NCI-H2081 (cell line): ENCODE measurements around the gene IL13RA2.
A peak's percentile ranks its signal among the peaks of the same experiment; 100 is the strongest.

ENCODE experiments used
- DNase-seq, 2 experiments: peaks; one replicate each; lab custom pipeline; 2025; lab: John Stamatoyannopoulos, UW

IL13RA2 gene, protein sequence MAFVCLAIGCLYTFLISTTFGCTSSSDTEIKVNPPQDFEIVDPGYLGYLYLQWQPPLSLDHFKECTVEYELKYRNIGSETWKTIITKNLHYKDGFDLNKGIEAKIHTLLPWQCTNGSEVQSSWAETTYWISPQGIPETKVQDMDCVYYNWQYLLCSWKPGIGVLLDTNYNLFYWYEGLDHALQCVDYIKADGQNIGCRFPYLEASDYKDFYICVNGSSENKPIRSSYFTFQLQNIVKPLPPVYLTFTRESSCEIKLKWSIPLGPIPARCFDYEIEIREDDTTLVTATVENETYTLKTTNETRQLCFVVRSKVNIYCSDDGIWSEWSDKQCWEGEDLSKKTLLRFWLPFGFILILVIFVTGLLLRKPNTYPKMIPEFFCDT

DNA sequence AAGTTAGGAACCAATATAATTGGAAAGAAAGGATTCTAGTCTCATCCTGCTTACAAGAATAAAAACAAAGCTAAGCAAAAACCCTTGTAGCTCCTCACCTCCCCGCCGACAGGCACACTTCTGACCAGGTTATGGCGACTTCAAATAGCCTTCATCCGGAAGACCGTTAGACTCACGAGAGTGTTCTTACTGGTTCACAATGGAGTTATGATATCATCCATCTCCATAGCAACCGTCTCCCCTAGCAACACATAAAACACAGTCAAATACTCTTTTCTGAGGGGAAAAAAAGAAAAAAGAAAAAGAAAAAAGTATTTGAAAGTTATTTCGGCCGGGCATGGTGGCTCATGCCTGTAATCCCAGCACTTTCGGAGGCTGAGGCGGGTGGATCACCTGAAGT lies at the start of gene IL13RA2:
IL13RA2 (minus strand) TSS at position 162 of the 400 bp plus-strand sequence. CDS start 347 bp downstream, outside the sequence.
- no peak for DNase-seq

DNA sequence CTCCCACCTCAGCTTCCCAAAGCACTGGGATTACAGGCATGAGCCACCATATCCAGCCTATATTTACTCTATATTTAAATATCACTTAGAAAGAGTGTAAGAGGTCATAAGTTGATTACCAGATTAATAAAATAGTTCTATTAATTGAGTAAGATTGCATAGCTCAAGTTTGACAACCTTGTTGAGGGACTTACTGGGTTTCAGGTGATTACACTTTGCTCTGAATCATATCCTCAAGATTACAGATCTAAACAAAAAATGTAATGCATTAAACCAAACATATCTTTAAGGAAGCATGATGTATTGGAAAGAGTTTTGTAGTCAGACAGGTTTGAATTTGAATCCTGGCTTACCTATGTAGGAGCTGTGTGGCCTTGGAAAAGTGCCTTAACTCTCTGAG lies 47.9 kb upstream of the IL13RA2 start:
- no peak for DNase-seq

DNA sequence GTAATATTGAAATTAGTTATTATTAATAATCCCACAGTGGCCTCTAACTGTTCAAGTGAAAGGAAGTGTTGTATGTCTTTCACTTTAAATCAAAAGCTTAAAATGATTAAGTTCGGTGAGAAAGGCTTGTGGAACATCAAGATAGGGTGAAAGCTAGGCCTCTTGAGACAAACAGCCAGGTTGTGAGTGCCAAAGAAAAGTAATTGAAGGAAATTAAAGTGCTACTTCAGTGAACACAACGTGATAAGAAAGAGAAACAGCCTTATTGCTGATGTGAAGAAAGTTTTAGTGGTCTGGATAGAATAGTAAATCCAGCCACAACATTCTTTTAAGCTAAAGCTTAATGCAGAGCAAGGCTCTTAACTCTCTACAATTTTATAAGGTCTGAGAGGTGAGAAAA lies 42.6 kb upstream of the IL13RA2 start:
- DNase-seq = no peak

DNA sequence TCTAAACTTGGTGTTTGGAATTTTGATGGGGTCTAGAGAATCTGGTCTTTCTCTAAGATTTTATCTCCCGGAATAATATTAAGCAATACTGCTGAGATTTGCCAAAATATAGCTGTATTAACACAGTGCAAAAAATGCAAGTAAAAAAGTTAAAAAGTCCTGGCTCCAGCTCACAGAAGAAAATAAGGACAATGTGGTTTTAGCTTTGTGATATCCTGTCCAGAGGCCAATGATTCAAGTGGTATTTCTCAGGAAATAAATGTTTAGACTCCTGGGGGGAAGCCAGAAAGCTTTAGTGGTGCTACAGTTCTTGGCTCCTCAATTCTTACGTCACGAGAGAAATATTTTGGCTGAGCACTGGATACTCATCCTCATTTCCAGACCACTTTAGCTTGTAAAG lies 40.9 kb upstream of the IL13RA2 start:
- DNase-seq = no peak

DNA sequence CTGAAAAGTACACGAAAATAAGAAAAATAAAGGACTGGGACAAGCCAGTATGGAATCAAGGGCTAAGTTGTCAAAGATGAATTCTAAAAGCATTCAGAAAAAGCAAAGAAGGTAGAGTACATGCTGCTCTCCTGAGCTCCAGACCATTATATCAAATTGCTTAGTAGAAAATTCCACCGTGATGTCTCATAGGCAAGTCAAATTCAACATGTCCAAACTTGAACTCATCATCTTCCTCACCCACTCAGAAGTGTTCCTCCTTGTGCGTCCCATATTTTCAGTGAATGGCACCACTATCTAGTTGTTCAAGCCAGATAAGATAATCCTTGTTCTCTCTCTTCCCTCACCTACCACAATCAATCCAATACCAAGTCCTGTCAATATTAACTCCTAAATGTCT lies 37.5 kb upstream of the IL13RA2 start:
- no peak for DNase-seq

DNA sequence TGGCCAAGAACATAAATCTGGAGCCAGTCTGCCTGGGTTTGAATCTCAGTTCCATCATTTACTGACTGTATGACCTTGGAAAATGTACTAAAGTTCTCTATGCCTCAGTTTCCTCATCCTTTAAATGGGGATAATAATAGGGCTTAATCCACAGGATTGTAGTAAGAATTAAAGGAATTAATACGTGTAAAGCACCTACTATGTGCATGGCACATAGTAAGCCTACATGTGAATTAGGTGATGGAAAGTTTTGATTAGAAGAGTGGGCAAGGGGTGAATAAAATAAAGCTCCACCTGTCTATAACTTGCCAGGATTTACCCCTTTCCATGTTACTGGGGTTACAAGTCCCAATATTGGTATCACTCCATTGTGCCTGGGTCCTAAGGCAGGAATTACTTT lies 35.8 kb upstream of the IL13RA2 start:
- no peak for DNase-seq

DNA sequence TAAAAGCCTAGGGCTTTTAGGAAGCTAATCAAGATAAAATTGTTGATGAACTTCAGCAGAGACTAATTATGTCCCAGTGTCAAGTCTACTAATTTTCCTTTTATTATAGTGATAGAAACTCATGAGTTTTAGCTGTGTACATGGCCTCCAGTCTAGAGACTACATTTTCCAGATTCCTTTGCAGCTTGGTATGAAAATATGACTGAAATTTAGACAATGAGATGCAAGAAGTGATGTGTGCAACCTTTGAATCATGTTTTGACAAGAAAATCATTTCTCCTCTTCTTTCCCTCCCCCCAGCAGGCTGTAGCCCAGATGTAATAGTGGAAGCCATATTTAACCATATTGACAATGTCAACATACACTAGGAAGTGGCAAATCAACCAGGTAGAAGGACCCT lies 30.3 kb upstream of the IL13RA2 start:
- no peak for DNase-seq

DNA sequence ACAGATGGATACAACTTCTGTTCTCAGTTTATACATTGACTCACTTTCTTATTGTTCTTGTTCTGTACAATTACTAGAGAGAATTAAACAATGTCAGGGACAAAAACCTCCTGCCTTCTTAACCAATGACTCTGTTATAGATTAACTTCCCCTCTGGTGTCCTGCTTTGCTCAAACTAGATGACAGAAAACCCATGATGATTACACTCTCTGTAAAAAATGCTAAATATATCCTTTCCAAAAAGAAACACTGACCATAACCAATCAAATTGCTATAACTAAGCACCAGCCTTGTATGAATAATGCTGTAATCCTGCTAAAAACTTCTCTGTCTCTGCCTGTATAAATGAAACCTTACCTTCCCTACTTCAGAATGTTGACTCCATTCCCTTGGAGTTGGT lies 29.8 kb upstream of the IL13RA2 start:
- no peak for DNase-seq

DNA sequence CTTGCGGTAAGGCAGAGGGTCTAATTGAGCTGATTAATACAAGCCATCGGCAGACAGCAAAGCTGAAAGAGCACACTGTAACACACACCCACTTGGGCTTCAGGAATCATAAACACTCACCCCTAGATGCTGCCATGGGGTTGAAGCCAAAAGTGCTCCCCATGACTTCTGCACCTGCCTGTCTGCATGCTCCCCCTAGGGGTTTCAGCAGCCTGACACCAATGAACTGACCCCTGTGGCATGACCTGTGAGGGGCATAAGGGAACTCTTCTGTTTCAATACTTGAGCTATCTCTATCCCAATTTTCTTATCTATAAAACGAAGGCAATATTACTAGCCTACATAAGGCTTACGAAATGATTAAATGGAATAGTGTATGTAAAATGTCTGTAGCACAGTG lies 23.0 kb upstream of the IL13RA2 start:
- no peak for DNase-seq

DNA sequence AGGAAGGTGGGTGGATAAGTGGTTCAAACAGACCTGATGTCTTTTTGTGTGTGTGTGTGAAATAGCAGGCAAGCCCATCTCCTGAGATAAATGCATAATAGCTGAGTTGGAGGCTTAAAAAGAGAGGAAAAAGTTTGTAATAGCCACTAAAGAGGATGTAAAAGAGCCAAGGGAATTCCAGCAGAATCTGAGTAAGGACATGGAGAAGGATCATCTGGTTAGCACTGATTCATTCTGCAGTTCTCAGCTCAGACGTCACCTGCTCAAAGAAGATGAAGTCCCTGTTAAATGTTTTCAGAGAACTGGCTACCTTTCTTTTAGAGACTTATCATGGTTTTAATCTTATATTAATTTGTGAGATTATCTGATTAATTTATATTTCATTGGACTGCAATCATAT lies 21.0 kb upstream of the IL13RA2 start:
- no peak for DNase-seq

DNA sequence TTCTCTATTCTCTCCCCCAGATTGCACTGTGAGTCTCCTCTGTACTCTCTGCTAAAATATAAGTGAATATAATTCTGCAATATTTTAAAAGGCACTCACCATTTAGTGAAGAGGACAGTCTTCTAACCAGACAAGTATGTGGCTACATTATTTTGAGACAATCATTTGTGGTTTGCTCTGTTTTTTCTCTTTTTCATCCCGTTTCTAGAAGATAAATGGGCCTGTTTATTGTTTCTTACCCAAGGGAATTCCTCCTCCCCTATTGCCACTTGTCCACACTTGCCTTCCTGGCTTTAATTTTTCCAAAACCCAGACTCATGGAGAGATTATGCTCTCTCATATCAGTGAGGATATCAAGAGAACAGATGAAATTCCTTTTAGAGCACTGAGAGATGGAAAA lies 18.6 kb upstream of the IL13RA2 start:
- no peak for DNase-seq

DNA sequence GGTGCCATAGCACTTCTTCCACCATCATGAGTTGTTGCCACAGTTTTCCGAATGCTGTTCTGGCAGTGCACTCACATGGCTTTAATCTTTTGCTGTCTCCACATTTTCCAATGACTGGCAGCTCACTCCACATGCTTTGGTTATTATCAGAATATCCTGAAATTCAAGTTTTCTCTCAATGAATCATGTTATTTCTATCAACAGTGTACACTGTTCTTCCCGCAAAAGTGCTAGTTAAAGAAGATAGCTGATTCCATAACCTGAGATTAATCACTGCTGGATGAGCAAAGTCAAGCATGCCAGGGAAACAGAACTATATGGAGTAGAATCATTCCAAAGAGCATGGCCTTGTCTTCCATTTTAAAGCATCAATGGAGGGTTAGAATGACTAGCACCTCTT lies 14.6 kb upstream of the IL13RA2 start:
- DNase-seq = no peak

DNA sequence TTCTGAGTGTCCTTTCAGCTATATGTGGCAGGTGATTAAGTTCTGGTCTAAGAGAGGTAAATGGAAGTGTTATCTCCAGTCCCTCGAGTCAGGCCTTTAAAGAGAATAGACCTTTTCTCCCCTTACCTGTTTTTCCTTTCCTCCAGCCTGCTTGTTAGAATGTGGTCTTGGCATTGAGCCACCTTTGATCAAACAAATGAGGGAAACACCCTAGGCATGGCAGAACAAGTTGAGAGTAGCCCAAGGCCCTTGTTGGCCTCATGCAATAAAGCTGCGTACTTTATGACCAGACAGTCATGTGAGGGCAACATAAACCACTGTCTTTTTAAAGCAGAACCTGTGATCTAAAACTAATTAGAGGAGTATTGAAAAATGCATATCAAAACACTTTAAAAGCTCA lies 13.2 kb upstream of the IL13RA2 start:
- peak; percentile 39 to 65 for DNase-seq

DNA sequence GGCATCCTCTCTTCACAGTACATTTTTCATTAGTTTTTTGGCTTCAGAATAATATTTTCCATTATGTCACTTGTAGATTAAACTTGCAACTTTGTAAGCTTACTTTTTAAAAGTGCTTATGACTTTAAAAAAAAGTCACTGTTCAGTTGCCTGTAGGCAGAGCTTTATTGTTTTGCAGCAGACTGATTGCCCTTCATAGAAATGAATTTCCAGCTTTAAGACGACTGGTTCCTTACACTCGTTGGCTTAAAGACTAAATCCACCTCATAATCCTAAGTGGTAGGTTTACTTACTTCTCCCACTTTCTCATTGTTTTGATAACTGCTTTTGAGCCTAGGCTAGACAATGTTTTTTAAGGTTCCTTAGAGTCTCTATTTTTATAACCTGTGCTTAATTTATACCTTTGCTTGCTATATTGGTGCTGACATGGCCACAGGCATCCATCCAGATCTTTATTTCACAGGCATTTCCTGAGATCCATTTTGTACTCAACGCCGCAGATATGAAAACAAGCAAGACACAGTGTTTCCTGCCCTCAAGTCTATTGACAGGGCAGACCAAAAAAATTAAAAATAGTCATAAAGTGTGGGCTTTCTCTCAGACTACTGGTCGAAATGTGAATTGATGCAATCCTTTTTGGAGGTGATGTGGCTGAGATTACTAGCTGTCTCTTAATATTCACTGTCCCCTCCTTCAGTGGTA lies 12.6 kb upstream of the IL13RA2 start:
- DNase-seq = no peak

DNA sequence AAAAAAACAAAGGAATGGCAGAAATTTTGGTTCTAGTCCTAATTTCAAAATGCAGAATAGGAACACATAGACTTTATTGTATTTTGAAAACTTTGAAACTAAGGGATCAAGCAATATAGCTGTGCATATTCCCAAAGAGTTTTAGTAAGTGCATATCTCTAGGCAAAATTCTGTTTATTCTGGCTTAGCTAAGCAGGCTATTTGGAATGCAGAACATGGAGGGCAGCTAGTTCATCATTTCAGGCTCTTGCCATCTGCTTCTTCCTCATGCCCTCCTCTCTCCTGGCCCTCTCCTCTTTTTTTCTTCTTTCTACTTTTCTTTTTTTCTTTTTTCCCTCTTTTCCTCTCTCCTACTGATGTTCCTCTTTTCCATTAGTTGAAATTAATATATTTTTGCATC lies 12.0 kb upstream of the IL13RA2 start:
- DNase-seq = no peak

DNA sequence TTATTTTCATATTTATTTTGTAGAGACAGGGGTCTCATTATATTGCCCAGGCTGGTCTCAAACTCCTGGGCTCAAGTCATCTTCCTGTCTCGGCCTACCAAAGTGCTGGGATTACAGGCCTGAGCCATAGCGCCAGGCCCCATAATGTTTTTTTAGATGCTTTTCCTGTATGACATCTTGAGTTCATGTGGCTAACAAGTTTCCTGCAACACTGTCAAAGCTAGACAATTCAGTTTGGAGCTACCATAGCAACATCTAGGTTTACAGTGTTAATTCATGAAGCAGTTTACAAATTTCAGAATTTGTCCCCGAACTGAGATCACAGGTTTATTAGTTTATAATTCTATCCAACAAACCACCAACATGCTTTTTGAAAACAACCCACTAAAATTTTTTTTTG lies 6.4 kb upstream of the IL13RA2 start:
- no peak for DNase-seq

DNA sequence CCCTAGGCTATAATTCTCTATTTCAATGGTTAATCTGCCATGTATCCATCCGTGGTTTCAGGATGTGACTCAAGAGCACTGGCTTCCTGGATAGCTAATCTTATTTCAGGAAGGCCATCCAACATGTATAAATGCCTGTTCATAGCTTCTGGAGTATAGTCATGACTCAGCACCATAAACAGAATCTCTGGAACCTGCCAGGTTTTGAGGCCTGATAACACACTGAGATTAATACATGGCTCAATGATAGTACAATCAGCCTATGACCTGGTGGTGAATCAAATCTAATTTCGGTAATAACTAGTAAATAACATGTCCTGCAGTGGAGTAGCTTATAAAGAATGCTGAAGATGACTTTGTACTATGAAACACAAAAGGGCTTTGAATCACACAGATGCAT lies 5.7 kb upstream of the IL13RA2 start:
- no peak for DNase-seq

DNA sequence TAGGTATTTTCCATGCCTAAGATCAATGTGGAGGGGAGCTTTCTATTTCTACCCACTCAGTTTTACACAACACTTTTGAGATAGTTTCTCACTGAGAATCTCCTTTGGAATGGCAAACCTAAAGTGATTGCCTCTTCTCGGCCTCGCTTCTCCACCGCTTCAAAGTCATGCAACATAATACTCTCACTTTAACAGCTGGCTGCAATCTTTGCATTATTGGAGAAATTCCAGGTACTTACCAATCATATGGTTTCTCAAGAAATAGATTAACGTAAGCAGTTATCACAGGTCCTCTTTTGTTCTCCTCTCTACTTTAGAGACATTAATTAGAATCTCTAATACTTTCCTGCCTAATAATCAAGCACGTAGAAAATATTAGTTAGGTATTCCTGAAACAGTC lies 3.7 kb upstream of the IL13RA2 start:
- no peak for DNase-seq

DNA sequence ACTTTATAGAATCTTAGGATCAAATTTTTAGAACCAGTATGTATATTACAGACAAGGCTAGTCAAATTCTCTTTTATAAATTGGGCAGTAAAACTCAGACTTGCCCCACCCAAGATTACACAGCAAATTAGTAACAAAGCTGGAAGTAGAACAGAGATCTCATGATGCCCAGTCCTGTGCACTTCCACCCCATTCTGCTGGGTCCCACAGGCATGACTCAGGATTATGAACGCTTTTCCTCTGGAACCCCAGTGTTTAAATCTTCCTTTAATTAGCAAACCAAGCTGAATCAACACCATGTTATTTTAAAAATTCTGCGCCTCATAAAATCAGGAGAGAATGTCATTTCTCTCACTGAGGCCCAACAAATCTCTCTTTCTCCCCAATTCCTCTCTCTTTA lies 1.5 kb upstream of the IL13RA2 start:
- no peak for DNase-seq

DNA sequence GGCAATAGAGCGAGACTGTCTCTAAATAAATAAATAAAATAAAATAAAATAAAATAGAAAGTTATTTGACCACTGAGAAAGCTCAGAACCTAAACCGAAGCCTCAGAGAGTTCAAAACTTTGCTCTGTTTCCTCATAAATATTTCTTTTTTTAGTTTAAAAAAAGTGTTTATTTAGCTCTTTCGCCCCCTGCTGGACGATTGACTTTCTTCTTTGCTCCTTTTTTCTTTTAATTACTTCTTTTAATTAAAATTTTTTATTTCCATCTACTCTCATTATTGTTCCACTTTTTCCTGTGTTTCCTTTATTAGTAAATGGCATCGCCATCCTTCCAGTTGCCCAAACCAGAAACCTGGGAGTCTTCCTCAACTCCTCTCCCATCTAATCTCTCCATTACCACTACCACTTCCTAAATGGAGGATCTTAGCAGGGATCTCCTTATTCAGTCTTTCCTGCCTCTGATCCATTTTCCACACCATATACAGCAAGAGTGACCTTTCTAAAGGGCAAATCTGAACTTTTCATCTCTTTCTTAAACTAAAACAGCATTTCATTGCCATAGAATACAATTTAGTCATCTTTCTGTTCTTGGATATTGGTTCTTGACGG lies 728 bp upstream of the IL13RA2 start:
- DNase-seq = no peak

DNA sequence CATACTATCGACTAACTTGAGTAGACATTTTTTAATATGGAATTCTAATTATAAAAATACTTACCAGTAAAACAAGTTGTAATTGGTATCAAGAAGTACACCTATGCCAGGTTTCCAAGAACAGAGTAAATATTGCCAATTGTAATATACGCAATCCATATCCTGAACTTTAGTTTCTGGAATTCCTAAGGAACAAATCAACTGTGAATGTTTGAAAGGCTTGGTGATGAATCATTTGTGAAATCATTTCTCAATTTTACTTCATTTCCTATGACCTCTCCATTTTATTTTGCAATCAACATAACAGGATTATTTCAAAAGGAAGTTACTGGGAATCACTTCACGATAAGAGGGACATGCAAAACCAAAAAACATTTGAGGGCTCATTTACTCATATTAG lies 3.7 kb downstream of the IL13RA2 start:
- no peak for DNase-seq

DNA sequence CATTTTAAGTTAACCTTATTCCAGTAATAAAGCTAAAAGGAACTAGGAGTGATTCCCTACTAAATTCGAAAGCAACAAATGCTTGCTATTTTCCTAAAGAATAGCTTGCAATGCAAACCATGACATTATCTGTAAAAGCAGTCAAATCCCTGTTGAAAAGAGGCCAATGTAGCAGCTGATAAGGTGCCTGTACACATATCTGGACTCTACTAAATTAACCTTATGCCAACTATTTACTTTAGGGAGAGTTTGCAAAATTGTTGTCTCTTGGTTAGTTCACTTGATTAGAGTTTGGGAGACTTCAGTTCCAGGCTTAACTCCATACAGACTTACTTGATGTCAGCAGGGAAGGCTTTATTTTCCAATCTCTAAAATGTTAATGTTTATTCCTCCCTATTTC lies 6.0 kb downstream of the IL13RA2 start:
- DNase-seq = no peak

DNA sequence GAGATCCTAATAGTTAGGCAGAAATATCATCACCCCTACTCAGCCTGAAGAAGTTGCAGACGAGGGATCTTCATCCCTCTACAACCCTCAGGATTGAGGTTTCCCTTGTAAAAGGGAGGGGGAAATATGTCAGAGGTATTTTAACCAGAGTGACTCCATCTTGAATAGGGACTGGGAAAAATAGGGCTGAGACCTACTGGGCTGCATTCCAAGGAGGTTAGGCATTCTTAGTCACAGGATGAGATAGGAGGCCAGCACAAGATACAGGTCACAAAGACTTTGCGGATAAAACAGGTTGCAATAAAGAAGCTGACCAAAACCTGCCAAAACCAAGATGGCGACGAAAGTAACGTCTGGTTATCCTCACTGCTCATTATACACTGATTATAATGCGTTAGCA lies 17.5 kb downstream of the IL13RA2 start:
- no peak for DNase-seq
